Measurements from ENCODE around the gene SMPD3. TPM values are rescaled to one million over a fixed set of nuclear protein-coding genes. Genes with fewer than 3 reads are reported as not detected.

Gene SMPD3
- total and polyA plus RNA-seq, 9 donors = 0.40 to 31.4 (median 2.2) TPM

GRCh38 chr16:68478526-68479250 lies 30.4 kb upstream of the SMPD3 start:
- H3K27ac ChIP-seq = no peak overlapping the region
- H3K36me3 ChIP-seq = no peaks in the 10 kb centered on the region
- no peak for DNase-seq
- TF ChIP-seq POLR2A (IDR thresholded peaks at IDR 0.05) (no peak), EP300 (IDR thresholded peaks at IDR 0.05) (no peak), CTCF (IDR thresholded peaks at IDR 0.05) (no peak)
- H3K4me1 ChIP-seq (ENCODE audit: insufficient read depth) = peaks cover 1% of the 10 kb centered on the region
- H3K4me3 ChIP-seq = no peak overlapping the region
- no peaks in the 10 kb centered on the region for H3K9me3 ChIP-seq
- H3K27me3 ChIP-seq = no peaks in the 10 kb centered on the region
- intact Hi-C loops (cut with DNase I) = no loop called here
- 65 to 86% (median 84%) methylated on average over 2 of the region's 2 CpGs for WGBS, 3 donors

- Histone ChIP-seq H3K4me3 (no peak overlapping the region), H3K4me1 (ENCODE audit: insufficient read depth) (peaks cover 7% of the 10 kb centered on the region), H3K27me3 (no peaks in the 10 kb centered on the region), H3K9me3 (no peaks in the 10 kb centered on the region), H3K36me3 (no peaks in the 10 kb centered on the region), H3K27ac (no peak overlapping the region)
- intact Hi-C loops (cut with DNase I) = no loop called here
- no peak for DNase-seq
- 91 to 92% (median 92%) methylated on average over 4 of the region's 4 CpGs for WGBS, 3 donors
- TF ChIP-seq CTCF (IDR thresholded peaks at IDR 0.05) = no peak
- no peak for TF ChIP-seq EP300 (IDR thresholded peaks at IDR 0.05)
- no peak for TF ChIP-seq POLR2A (IDR thresholded peaks at IDR 0.05)
These were observed 26.8 kb upstream of the SMPD3 start for GRCh38 chr16:68475071-68475470.

GRCh38 chr16:68473358-68474070 lies 25.2 kb upstream of the SMPD3 start:
- no peaks in the 10 kb centered on the region for H3K36me3 ChIP-seq
- H3K4me1 ChIP-seq (ENCODE audit: insufficient read depth) = peaks cover 5% of the 10 kb centered on the region
- DNase-seq = no peak

GRCh38 chr16:68472581-68472980 lies 24.3 kb upstream of the SMPD3 start:
- H3K4me1 ChIP-seq (ENCODE audit: insufficient read depth) = peaks cover 5% of the 10 kb centered on the region
- TF ChIP-seq EP300 (IDR thresholded peaks at IDR 0.05) (no peak), POLR2A (IDR thresholded peaks at IDR 0.05) (no peak), CTCF (IDR thresholded peaks at IDR 0.05) (no peak)
- no peak overlapping the region for H3K4me3 ChIP-seq
- intact Hi-C loops (cut with DNase I) = no loop called here
- H3K9me3 ChIP-seq = no peaks in the 10 kb centered on the region
- 90 to 99% (median 92%) methylated on average over 5 of the region's 5 CpGs for WGBS, 3 donors
- no peak for DNase-seq
- H3K27ac ChIP-seq = no peak overlapping the region
- H3K36me3 ChIP-seq = no peaks in the 10 kb centered on the region
- no peaks in the 10 kb centered on the region for H3K27me3 ChIP-seq

More at GRCh38 chr16:68473358-68474070, 25.2 kb upstream of the SMPD3 start:
- Histone ChIP-seq H3K27me3 (no peaks in the 10 kb centered on the region), H3K27ac (no peak overlapping the region), H3K4me3 (no peak overlapping the region), H3K9me3 (no peaks in the 10 kb centered on the region)
- TF ChIP-seq EP300 (IDR thresholded peaks at IDR 0.05) (no peak), CTCF (IDR thresholded peaks at IDR 0.05) (no peak), POLR2A (IDR thresholded peaks at IDR 0.05) (no peak)
- intact Hi-C loops (cut with DNase I) = no loop called here
- 80 to 82% (median 82%) methylated on average over 7 of the region's 7 CpGs for WGBS, 3 donors
